ENCODE measurements around the gene CACNA2D1. TPM values are rescaled to one million over a fixed set of nuclear protein-coding genes. Genes with fewer than 3 reads are reported as not detected.

CACNA2D1 gene
- total RNA-seq, 1 experiment from 2014 or later, result 0.77 TPM

DNA sequence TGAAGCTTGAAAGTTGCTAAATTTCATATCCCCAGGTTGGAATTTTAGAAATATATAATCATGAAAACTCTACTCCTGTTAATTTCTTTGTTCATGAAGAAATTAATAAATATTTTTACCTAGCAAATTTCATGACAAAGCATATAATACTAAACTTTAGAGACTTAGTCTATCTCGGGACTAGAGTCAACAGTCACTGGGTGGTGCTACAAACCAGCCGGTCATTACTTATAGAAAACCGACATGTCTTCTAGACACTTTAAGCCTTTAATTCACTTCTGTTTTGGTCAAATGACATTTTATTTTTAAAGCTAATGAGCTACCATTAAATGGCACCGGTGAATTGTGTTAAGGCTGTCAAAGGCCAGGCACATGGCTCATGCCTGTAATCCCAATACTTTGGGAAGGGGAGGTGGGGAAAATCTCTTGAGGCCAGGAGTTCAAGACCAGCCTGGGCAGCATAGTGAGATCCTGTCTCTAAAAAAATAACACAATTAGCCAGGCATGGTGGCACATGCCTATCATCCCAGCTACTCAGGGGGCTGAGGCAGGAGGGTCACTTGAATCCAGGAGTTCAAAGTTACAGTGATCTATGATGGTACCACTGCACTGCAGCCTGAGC lies 270.1 kb downstream of the CACNA2D1 start:
- TF ChIP-seq, protein P1, sequence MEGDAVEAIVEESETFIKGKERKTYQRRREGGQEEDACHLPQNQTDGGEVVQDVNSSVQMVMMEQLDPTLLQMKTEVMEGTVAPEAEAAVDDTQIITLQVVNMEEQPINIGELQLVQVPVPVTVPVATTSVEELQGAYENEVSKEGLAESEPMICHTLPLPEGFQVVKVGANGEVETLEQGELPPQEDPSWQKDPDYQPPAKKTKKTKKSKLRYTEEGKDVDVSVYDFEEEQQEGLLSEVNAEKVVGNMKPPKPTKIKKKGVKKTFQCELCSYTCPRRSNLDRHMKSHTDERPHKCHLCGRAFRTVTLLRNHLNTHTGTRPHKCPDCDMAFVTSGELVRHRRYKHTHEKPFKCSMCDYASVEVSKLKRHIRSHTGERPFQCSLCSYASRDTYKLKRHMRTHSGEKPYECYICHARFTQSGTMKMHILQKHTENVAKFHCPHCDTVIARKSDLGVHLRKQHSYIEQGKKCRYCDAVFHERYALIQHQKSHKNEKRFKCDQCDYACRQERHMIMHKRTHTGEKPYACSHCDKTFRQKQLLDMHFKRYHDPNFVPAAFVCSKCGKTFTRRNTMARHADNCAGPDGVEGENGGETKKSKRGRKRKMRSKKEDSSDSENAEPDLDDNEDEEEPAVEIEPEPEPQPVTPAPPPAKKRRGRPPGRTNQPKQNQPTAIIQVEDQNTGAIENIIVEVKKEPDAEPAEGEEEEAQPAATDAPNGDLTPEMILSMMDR (conservative IDR thresholded peaks at IDR 0.05; ENCODE audit: low read depth, low read length), result no peak
- intact Hi-C loops (cut with micrococcal nuclease), result loop anchor here (2.0 to 10.0 kb wide), 6 partner anchors 129 to 555 kb away; partner anchors contain the start of gene CACNA2D1
- ATAC-seq (no peak), DNase-seq (no peak)
- Histone ChIP-seq H3K9ac (ENCODE audit: low read length) (no peak overlapping the region), H3K27ac (ENCODE audit: low read length) (no peak overlapping the region), H3K9me3 (ENCODE audit: low read length) (no peaks in the 10 kb centered on the region), H4K20me1 (ENCODE audit: low read length) (no peaks in the 10 kb centered on the region), H3F3A (ENCODE audit: low read length, unreplicated experiment) (no peaks in the 10 kb centered on the region), H3K9me2 (replicated peaks; ENCODE audit: low read length) (no peaks in the 10 kb centered on the region), H3K27me3 (ENCODE audit: low read length) (peaks cover 65% of the 10 kb centered on the region), H3K4me2 (ENCODE audit: low read length) (no peak overlapping the region), H3K4me3 (ENCODE audit: low read length) (no peak overlapping the region), H3K79me2 (ENCODE audit: low read length) (no peaks in the 10 kb centered on the region), H3K4me1 (ENCODE audit: insufficient read depth, low read length) (no peaks in the 10 kb centered on the region), H2AFZ (ENCODE audit: low read length) (no peak overlapping the region), H3K36me3 (ENCODE audit: low read depth, low read length) (no peaks in the 10 kb centered on the region)
- CTCF ChIA-PET, result no interaction called here
- BruUV-seq (replicated peaks), result no TSS peak
- POLR2A ChIA-PET (ENCODE audit: unreplicated experiment), result no interaction called here

DNA sequence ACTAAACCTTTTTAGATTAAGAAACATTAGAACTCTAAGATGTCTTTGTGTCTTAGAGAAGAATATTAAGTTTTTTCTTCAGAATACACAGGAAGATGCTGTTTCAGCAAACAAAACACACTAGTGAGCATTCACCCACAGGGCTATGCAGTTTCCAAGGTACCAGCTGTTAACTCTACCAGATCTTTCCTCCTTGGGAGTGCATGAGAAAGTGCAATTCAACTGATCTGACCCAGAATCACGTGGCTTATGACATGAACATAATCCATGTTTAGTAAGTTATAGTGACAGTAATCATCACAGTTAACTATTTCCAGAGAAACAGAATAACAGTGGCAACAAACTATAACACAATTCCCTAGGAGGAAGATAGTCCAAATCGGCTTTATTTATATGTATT lies 270.7 kb downstream of the CACNA2D1 start:
- H3K9me2 ChIP-seq (replicated peaks; ENCODE audit: low read length), result no peaks in the 10 kb centered on the region
- H3K9ac ChIP-seq (ENCODE audit: low read length), result no peak overlapping the region
- BruUV-seq (replicated peaks), result no TSS peak
- H2AFZ ChIP-seq (ENCODE audit: low read length), result no peak overlapping the region
- H3K4me2 ChIP-seq (ENCODE audit: low read length), result no peak overlapping the region
- peaks cover 65% of the 10 kb centered on the region for H3K27me3 ChIP-seq (ENCODE audit: low read length)
- H3K36me3 ChIP-seq (ENCODE audit: low read depth, low read length), result no peaks in the 10 kb centered on the region
- no peak for DNase-seq
- intact Hi-C loops (cut with micrococcal nuclease), result loop anchor here (1.0 to 10.0 kb wide), 7 partner anchors 128 to 556 kb away; partner anchors contain the start of gene CACNA2D1
- H3F3A ChIP-seq (ENCODE audit: low read length, unreplicated experiment), result no peaks in the 10 kb centered on the region
- H4K20me1 ChIP-seq (ENCODE audit: low read length), result no peaks in the 10 kb centered on the region
- no peak for ATAC-seq
- H3K9me3 ChIP-seq (ENCODE audit: low read length), result no peaks in the 10 kb centered on the region
- ChIA-PET POLR2A (ENCODE audit: unreplicated experiment) (no interaction called here), CTCF (no interaction called here)
- no peak overlapping the region for H3K4me3 ChIP-seq (ENCODE audit: low read length)
- TF ChIP-seq, protein P1 (conservative IDR thresholded peaks at IDR 0.05; ENCODE audit: low read depth, low read length), result no peak
- TF ChIP-seq EZH2phosphoT487 (IDR thresholded peaks at IDR 0.05; ENCODE audit: borderline replicate concordance, low read length), result no peak
- no peak for TF ChIP-seq EZH2 (IDR thresholded peaks at IDR 0.05; ENCODE audit: low read length, unreplicated experiment)
- no peaks in the 10 kb centered on the region for H3K79me2 ChIP-seq (ENCODE audit: low read length)
- no peaks in the 10 kb centered on the region for H3K4me1 ChIP-seq (ENCODE audit: insufficient read depth, low read length)
- H3K27ac ChIP-seq (ENCODE audit: low read length), result no peak overlapping the region

DNA sequence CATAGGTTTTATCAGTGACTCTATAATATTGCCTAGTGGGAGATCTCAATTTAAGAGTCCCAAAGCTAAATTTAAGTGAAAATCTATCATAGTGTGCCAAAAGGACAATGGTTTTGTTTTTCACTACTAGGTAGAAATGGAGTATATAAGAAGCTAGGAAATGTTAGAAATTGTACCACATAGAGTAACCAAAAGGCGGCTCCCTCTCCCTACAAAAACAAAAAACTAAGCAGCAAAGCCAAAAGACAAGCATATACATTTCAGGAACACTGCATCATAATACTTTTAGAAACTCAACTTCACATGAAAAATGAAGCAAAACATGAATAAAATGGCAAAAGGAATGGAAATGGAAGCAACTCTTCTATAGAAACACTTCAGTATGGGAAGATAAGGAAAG lies 271.6 kb downstream of the CACNA2D1 start:
- no peaks in the 10 kb centered on the region for H4K20me1 ChIP-seq (ENCODE audit: low read length)
- no peaks in the 10 kb centered on the region for H3K36me3 ChIP-seq (ENCODE audit: low read depth, low read length)
- H3K4me3 ChIP-seq (ENCODE audit: low read length), result no peak overlapping the region
- intact Hi-C loops (cut with micrococcal nuclease), result loop anchor here (1.0 to 10.0 kb wide), 7 partner anchors 127 to 557 kb away; partner anchors contain the start of gene CACNA2D1
- POLR2A ChIA-PET (ENCODE audit: unreplicated experiment), result no interaction called here
- H2AFZ ChIP-seq (ENCODE audit: low read length), result no peak overlapping the region
- TF ChIP-seq, protein P1 (conservative IDR thresholded peaks at IDR 0.05; ENCODE audit: low read depth, low read length), result peak; percentile 63
- TF ChIP-seq EZH2phosphoT487 (IDR thresholded peaks at IDR 0.05; ENCODE audit: borderline replicate concordance, low read length) (no peak), EZH2 (IDR thresholded peaks at IDR 0.05; ENCODE audit: low read length, unreplicated experiment) (no peak)
- no peak overlapping the region for H3K27ac ChIP-seq (ENCODE audit: low read length)
- no peaks in the 10 kb centered on the region for H3K79me2 ChIP-seq (ENCODE audit: low read length)
- ATAC-seq (peak; percentile 70), DNase-seq (peak; percentile 32)
- BruUV-seq (replicated peaks), result no TSS peak
- H3K4me2 ChIP-seq (ENCODE audit: low read length), result no peak overlapping the region
- no peaks in the 10 kb centered on the region for H3K9me3 ChIP-seq (ENCODE audit: low read length)
- H3K4me1 ChIP-seq (ENCODE audit: insufficient read depth, low read length), result no peaks in the 10 kb centered on the region
- no peaks in the 10 kb centered on the region for H3F3A ChIP-seq (ENCODE audit: low read length, unreplicated experiment)
- CTCF ChIA-PET, result interaction anchor here (0.6 kb wide), 1 partner anchor 400 kb away, joined by 3 read pairs; no protein-coding TSS in a partner anchor
- no peak overlapping the region for H3K9ac ChIP-seq (ENCODE audit: low read length)
- H3K9me2 ChIP-seq (replicated peaks; ENCODE audit: low read length), result no peaks in the 10 kb centered on the region
- peaks cover 65% of the 10 kb centered on the region for H3K27me3 ChIP-seq (ENCODE audit: low read length)

Measured in PC-3 (cell line).